Colonic mucosa (tissue), 4 donors: ENCODE results near the gene NDUFA7. TPM values are rescaled to one million over a fixed set of nuclear protein-coding genes. Genes with fewer than 3 reads are reported as not detected.
A peak's percentile ranks its signal among the peaks of the same experiment; 100 is the strongest.
"Not testable (repeated sequence)": the region's sequence is repeated elsewhere in the genome, so short reads cannot be mapped to it uniquely, and the experiment has no call there.

Experiments
- DNase-seq: peaks from one replicate; pipeline ENCODE4 v3.0.0-alpha.2; 2020
- H3K27ac ChIP-seq: fragments of 200-600 bp; one replicate; pipeline ENCODE4 v1.8.0; 2021
- H3K27me3 ChIP-seq: fragments of 200-600 bp; one replicate; pipeline ENCODE4 v1.8.0; 2021
- H3K36me3 ChIP-seq: fragments of 200-600 bp; one replicate; pipeline ENCODE4 v1.8.0; 2021
- H3K4me1 ChIP-seq: fragments of 200-600 bp; one replicate; pipeline ENCODE4 v1.8.0; 2021; ENCODE audit warnings: mild to moderate bottlenecking
- H3K4me3 ChIP-seq: fragments of 200-600 bp; one replicate; pipeline ENCODE4 v1.8.0; 2021
- H3K9ac ChIP-seq, 2 donors: one replicate each; pipeline ENCODE4 v1.7.0; 2013; ENCODE audit warnings: control low read depth in 2 of 2, low read depth in 2 of 2, low read length in 2 of 2
- H3K9me3 ChIP-seq: fragments of 200-600 bp; one replicate; pipeline ENCODE4 v1.8.0; 2021
- CTCF ChIP-seq: fragments of 200-600 bp; IDR thresholded peaks from one replicate; pipeline ENCODE4 v1.8.0; 2022; ENCODE audit warnings: antibody characterized with exemption, mild to moderate bottlenecking
- intact Hi-C: fragments of 100-400 bp; cut with DNase I; formaldehyde crosslinking; loops from one replicate; pipeline ENCODE4 v1.14.1; 2022
- total RNA-seq, 2 donors: library from RNA; stranded (reverse); fragmentation: NEBNext Ultra II Directional in 1 of 2; extraction: Animal tissue kit (Norgen Biotek cat#: 25700) in 1 of 2; gene quantifications; one replicate each; pipeline ENCODE4 v1.2.1, GENCODE V29; 2021
- donor health status: healthy.
- donor health status: DM: no; HTN: no; CAD: no.
- donor health status: DM: no; HTN: no; CAD: no.

NDUFA7 gene
- total RNA-seq, 2 donors from 2014 or later = 57.4 to 58.3 TPM

- DNase-seq = peak; percentile 99
- peak within 1 kb of the TSS in 1 of 2 donors; percentile 2 for H3K9ac ChIP-seq
- H3K36me3 ChIP-seq = no peaks in the 10 kb centered on the region
- H3K9me3 ChIP-seq = no peaks in the 10 kb centered on the region
- peaks cover 3% of the 10 kb centered on the region for H3K4me1 ChIP-seq
- no peak within 1 kb of the TSS for H3K27ac ChIP-seq
- H3K27me3 ChIP-seq = peaks cover 18% of the 10 kb centered on the region
- intact Hi-C loops = no loop called here
- no peak for TF ChIP-seq CTCF
- peak within 1 kb of the TSS; percentile 29 for H3K4me3 ChIP-seq
Observed at GRCh38 chr19:8342684-8343482, 21.7 kb upstream of the NDUFA7 start, which contains the start of gene KANK3. Gene KANK3 (minus strand): TSS chr19:8343262. CDS start chr19:8337828, 5,434 bp downstream.

GRCh38 chr19:8342316-8342683 lies 21.1 kb upstream of the NDUFA7 start:
- TF ChIP-seq CTCF = no peak
- Histone ChIP-seq H3K27ac (no peak overlapping the region), H3K36me3 (no peaks in the 10 kb centered on the region), H3K4me1 (peaks cover 3% of the 10 kb centered on the region), H3K9ac (no peak overlapping the region), H3K4me3 (no peak overlapping the region), H3K27me3 (peaks cover 18% of the 10 kb centered on the region), H3K9me3 (no peaks in the 10 kb centered on the region)
- intact Hi-C loops = no loop called here
- no peak for DNase-seq

- H3K9ac ChIP-seq, H3K4me1 ChIP-seq, H3K27ac ChIP-seq, H3K36me3 ChIP-seq, DNase-seq, H3K4me3 ChIP-seq, intact Hi-C loops, H3K9me3 ChIP-seq: not testable (repeated sequence)
- H3K27me3 ChIP-seq = peaks cover 18% of the 10 kb centered on the region
Observed at GRCh38 chr19:8341504-8341903, 20.3 kb upstream of the NDUFA7 start.

- H3K4me1 ChIP-seq = peaks cover 3% of the 10 kb centered on the region
- no peak overlapping the region for H3K4me3 ChIP-seq
Observed at GRCh38 chr19:8340341-8341096, 19.3 kb upstream of the NDUFA7 start.

GRCh38 chr19:8338835-8339234 lies 17.7 kb upstream of the NDUFA7 start:
- no peak for TF ChIP-seq CTCF
- peaks cover 11% of the 10 kb centered on the region for H3K4me1 ChIP-seq
- intact Hi-C loops = no loop called here
- no peak overlapping the region for H3K4me3 ChIP-seq
- H3K9ac ChIP-seq = no peak overlapping the region
- H3K9me3 ChIP-seq = no peaks in the 10 kb centered on the region
- no peak overlapping the region for H3K27ac ChIP-seq
- no peak for DNase-seq
- no peaks in the 10 kb centered on the region for H3K36me3 ChIP-seq
- H3K27me3 ChIP-seq = peaks cover 38% of the 10 kb centered on the region

More at GRCh38 chr19:8340341-8341096, 19.3 kb upstream of the NDUFA7 start:
- no peaks in the 10 kb centered on the region for H3K9me3 ChIP-seq
- no peak for DNase-seq
- intact Hi-C loops = no loop called here
- H3K27ac ChIP-seq = no peak overlapping the region
- H3K36me3 ChIP-seq = no peaks in the 10 kb centered on the region
- no peak for TF ChIP-seq CTCF
- peaks cover 26% of the 10 kb centered on the region for H3K27me3 ChIP-seq
- H3K9ac ChIP-seq = no peak overlapping the region
